HEK293T (cell line): ENCODE measurements around the gene LYRM1.

Source experiments
- BHLHE40 ChIP-seq: fragments of 450-650 bp; IDR thresholded peaks from 2 replicates; pipeline ENCODE4 v1.6.1; 2016; ENCODE audit warnings: mild to moderate bottlenecking, moderate library complexity, borderline replicate concordance
- ELF4 ChIP-seq: fragments of 450-650 bp; IDR thresholded peaks from 2 replicates; pipeline ENCODE4 v1.6.1; 2017; ENCODE audit warnings: antibody characterized with exemption
- FOXA1 ChIP-seq: fragments of 450-650 bp; IDR thresholded peaks from 2 replicates; pipeline ENCODE4 v1.6.1; 2016; ENCODE audit warnings: mild to moderate bottlenecking
- FOXM1 ChIP-seq: fragments of 450-650 bp; IDR thresholded peaks from 2 replicates; pipeline ENCODE4 v1.6.1; 2017; ENCODE audit warnings: mild to moderate bottlenecking, borderline replicate concordance
- HDGF ChIP-seq: fragments of 450-650 bp; IDR thresholded peaks from 2 replicates; pipeline ENCODE4 v1.6.1; 2017; ENCODE audit warnings: antibody characterized with exemption, borderline replicate concordance
- LEF1 ChIP-seq: fragments of 450-650 bp; IDR thresholded peaks from 2 replicates; pipeline ENCODE4 v1.6.1; 2017; ENCODE audit warnings: mild to moderate bottlenecking, borderline replicate concordance
- SP1 ChIP-seq: fragments of 450-650 bp; IDR thresholded peaks from 2 replicates; pipeline ENCODE4 v1.6.1; 2017
- TARDBP ChIP-seq: fragments of 450-650 bp; IDR thresholded peaks from 2 replicates; pipeline ENCODE4 v1.6.1; 2016

DNA sequence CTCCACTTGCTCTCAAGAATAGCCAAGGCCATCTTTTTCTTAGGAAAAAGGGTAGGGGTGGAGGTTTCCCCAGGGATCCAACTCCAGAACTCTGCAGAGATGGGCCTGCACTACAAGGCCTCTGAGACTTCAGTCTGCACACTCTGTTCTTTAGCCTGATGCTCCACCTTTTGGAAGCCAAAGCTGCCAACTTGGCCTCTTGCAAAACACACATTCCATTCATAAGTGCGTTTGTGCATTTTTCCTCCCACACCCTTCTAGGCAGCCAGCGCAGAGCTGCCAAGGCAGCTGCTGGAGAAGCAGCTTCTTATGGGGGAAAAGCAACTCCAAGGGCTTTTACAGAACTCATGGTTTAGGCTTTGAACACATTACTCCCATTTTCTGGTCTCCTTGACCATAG lies 49.0 kb upstream of the LYRM1 start:
- TF ChIP-seq SP1 (no peak), LEF1 (no peak), TARDBP (no peak), ELF4 (no peak), HDGF (no peak), BHLHE40 (no peak), FOXM1 (no peak), FOXA1 (no peak)
